Progenitor cell of endocrine pancreas (in vitro differentiated cells): ENCODE measurements around the gene COL26A1. TPM values are rescaled to one million over a fixed set of nuclear protein-coding genes. Genes with fewer than 3 reads are reported as not detected.
A peak's percentile ranks its signal among the peaks of the same experiment; 100 is the strongest.

Experiments
- DNase-seq: peaks from one replicate; pipeline ENCODE4 v3.0.0; 2021; ENCODE audit warnings: low spot score; ENCODE audit not compliant: unreplicated experiment
- H3K27ac Mint-ChIP-seq: 2 replicates; pipeline ENCODE4 v1.8.0; 2021; ENCODE audit warnings: mild to moderate bottlenecking, moderate library complexity, mixed read lengths
- H3K27me3 Mint-ChIP-seq: 2 replicates; pipeline ENCODE4 v1.8.0; 2021; ENCODE audit warnings: mixed read lengths
- H3K36me3 Mint-ChIP-seq: 2 replicates; pipeline ENCODE4 v1.8.0; 2022; ENCODE audit warnings: mixed read lengths; ENCODE audit not compliant: insufficient read depth
- H3K4me1 Mint-ChIP-seq: 2 replicates; pipeline ENCODE4 v1.8.0; 2021; ENCODE audit warnings: low read depth, mixed read lengths
- H3K4me3 Mint-ChIP-seq: 2 replicates; pipeline ENCODE4 v1.8.0; 2021; ENCODE audit warnings: low read depth, mild to moderate bottlenecking, moderate library complexity, mixed read lengths
- H3K9me3 Mint-ChIP-seq: 2 replicates; pipeline ENCODE4 v1.8.0; 2021; ENCODE audit warnings: low read depth, mixed read lengths
- CTCF ChIP-seq: fragments of 200-600 bp; sonication (generic); IDR thresholded peaks from one replicate; pipeline ENCODE4 v1.5.0; 2021; ENCODE audit warnings: antibody characterized with exemption, mild to moderate bottlenecking; ENCODE audit not compliant: unreplicated experiment
- total RNA-seq: library from RNA; stranded (reverse); gene quantifications from 2 replicates; pipeline ENCODE4 v1.2.1, GENCODE V29; 2021

Gene COL26A1
- total RNA-seq, 1 donor from 2014 or later = 46.2 TPM

GRCh38 chr7:101397770-101398324 is 35.2 kb downstream of the COL26A1 start:
- Mint-ChIP-seq H3K27ac (no peak overlapping the region), H3K4me3 (no peak overlapping the region)

GRCh38 chr7:101398396-101399289 is 36.0 kb downstream of the COL26A1 start:
- TF ChIP-seq CTCF = no peak
- Mint-ChIP-seq H3K4me3 (no peak overlapping the region), H3K9me3 (no peaks in the 10 kb centered on the region), H3K27ac (no peak overlapping the region), H3K36me3 (peaks cover 1% of the 10 kb centered on the region), H3K4me1 (peaks cover 6% of the 10 kb centered on the region), H3K27me3 (no peaks in the 10 kb centered on the region)
- no peak for DNase-seq

More at GRCh38 chr7:101397770-101398324, 35.2 kb downstream of the COL26A1 start:
- no peaks in the 10 kb centered on the region for H3K9me3 Mint-ChIP-seq
- no peak for DNase-seq
- no peaks in the 10 kb centered on the region for H3K36me3 Mint-ChIP-seq
- no peak for TF ChIP-seq CTCF
- H3K4me1 Mint-ChIP-seq = peaks cover 6% of the 10 kb centered on the region
- H3K27me3 Mint-ChIP-seq = no peaks in the 10 kb centered on the region

- peaks cover 6% of the 10 kb centered on the region for H3K4me1 Mint-ChIP-seq
- peaks cover 1% of the 10 kb centered on the region for H3K36me3 Mint-ChIP-seq
- no peaks in the 10 kb centered on the region for H3K9me3 Mint-ChIP-seq
- TF ChIP-seq CTCF = no peak
- no peak overlapping the region for H3K27ac Mint-ChIP-seq
- no peak overlapping the region for H3K4me3 Mint-ChIP-seq
- no peaks in the 10 kb centered on the region for H3K27me3 Mint-ChIP-seq
- no peak for DNase-seq
Measured at GRCh38 chr7:101399759-101400158, 37.1 kb downstream of the COL26A1 start.

- no peak for DNase-seq
- no peak for TF ChIP-seq CTCF
- Mint-ChIP-seq H3K27me3 (no peaks in the 10 kb centered on the region), H3K4me3 (no peak overlapping the region), H3K36me3 (peaks cover 4% of the 10 kb centered on the region), H3K4me1 (peaks cover 6% of the 10 kb centered on the region), H3K27ac (no peak overlapping the region), H3K9me3 (no peaks in the 10 kb centered on the region)
Measured at GRCh38 chr7:101400751-101401150, 38.1 kb downstream of the COL26A1 start.

GRCh38 chr7:101401390-101402080 is 38.9 kb downstream of the COL26A1 start:
- H3K4me3 Mint-ChIP-seq = no peak overlapping the region
- H3K27me3 Mint-ChIP-seq = no peaks in the 10 kb centered on the region
- TF ChIP-seq CTCF = no peak
- no peaks in the 10 kb centered on the region for H3K9me3 Mint-ChIP-seq
- peaks cover 6% of the 10 kb centered on the region for H3K4me1 Mint-ChIP-seq
- peak overlapping the region; percentile 49 for H3K27ac Mint-ChIP-seq
- DNase-seq = no peak
- peaks cover 4% of the 10 kb centered on the region for H3K36me3 Mint-ChIP-seq
